Measurements from ENCODE around the gene ELMO1.
"Not testable (repeated sequence)": the region's sequence is repeated elsewhere in the genome, so short reads cannot be mapped to it uniquely, and the experiment has no call there.

- TF ChIP-seq, protein P1, sequence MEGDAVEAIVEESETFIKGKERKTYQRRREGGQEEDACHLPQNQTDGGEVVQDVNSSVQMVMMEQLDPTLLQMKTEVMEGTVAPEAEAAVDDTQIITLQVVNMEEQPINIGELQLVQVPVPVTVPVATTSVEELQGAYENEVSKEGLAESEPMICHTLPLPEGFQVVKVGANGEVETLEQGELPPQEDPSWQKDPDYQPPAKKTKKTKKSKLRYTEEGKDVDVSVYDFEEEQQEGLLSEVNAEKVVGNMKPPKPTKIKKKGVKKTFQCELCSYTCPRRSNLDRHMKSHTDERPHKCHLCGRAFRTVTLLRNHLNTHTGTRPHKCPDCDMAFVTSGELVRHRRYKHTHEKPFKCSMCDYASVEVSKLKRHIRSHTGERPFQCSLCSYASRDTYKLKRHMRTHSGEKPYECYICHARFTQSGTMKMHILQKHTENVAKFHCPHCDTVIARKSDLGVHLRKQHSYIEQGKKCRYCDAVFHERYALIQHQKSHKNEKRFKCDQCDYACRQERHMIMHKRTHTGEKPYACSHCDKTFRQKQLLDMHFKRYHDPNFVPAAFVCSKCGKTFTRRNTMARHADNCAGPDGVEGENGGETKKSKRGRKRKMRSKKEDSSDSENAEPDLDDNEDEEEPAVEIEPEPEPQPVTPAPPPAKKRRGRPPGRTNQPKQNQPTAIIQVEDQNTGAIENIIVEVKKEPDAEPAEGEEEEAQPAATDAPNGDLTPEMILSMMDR (IDR thresholded peaks at IDR 0.05; ENCODE audit: poor library complexity), result not testable (repeated sequence)
- not testable (repeated sequence) for TF ChIP-seq EZH2 (IDR thresholded peaks at IDR 0.05; ENCODE audit: borderline replicate concordance)
Observed at GRCh38 chr7:36973534-36973933, 475.1 kb downstream of the ELMO1 start.

Measured in hepatocyte (in vitro differentiated cells).